ENCODE measurements around the gene MRPS14.

DNA sequence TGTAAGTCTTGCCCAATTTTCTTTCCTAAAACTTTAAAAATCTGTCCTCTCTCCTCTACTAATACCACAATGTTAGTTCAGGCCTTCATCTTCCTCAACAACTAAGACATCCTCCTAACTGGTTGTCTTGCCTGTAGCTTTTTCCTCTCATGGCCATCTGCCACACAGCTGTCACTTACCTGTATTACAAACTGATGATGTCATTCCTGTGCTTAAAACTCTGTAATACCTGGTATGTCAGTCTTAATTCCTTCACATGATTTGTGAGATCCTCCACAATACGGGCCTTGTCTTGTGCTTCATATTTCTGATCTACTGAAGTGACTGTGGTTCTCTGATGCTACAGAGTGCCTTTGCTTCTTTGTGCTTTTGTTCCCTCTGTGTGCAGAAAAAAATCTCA is 9.8 kb downstream of the MRPS14 start:
- TF ChIP-seq, protein P1, sequence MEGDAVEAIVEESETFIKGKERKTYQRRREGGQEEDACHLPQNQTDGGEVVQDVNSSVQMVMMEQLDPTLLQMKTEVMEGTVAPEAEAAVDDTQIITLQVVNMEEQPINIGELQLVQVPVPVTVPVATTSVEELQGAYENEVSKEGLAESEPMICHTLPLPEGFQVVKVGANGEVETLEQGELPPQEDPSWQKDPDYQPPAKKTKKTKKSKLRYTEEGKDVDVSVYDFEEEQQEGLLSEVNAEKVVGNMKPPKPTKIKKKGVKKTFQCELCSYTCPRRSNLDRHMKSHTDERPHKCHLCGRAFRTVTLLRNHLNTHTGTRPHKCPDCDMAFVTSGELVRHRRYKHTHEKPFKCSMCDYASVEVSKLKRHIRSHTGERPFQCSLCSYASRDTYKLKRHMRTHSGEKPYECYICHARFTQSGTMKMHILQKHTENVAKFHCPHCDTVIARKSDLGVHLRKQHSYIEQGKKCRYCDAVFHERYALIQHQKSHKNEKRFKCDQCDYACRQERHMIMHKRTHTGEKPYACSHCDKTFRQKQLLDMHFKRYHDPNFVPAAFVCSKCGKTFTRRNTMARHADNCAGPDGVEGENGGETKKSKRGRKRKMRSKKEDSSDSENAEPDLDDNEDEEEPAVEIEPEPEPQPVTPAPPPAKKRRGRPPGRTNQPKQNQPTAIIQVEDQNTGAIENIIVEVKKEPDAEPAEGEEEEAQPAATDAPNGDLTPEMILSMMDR (IDR thresholded peaks at IDR 0.05), result no peak
- TF ChIP-seq POLR2AphosphoS5 (IDR thresholded peaks at IDR 0.05; ENCODE audit: insufficient read depth in 1 of 2, low read depth in 1 of 2), result no peak
